ENCODE results near the gene OAT. TPM values are rescaled to one million over a fixed set of nuclear protein-coding genes. Genes with fewer than 3 reads are reported as not detected.

Gene OAT
- total RNA-seq, 1 experiment from 2014 or later, result 25.2 TPM

- no peaks in the 10 kb centered on the region for H3K36me3 ChIP-seq (ENCODE audit: insufficient read depth, low read length, poor library complexity, severe bottlenecking)
- POLR2A ChIA-PET (ENCODE audit: low non-redundant PET), result no interaction called here
- no peak overlapping the region for H3K4me3 ChIP-seq (ENCODE audit: low read depth, low read length, poor library complexity, severe bottlenecking)
- DNase-seq (ENCODE audit: low spot score), result no peak
- no peaks in the 10 kb centered on the region for H3K9me3 ChIP-seq (ENCODE audit: low read depth, low read length, poor library complexity, severe bottlenecking)
- H3K4me1 ChIP-seq (ENCODE audit: insufficient read depth, low read length, poor library complexity, severe bottlenecking), result no peaks in the 10 kb centered on the region
- H3K27ac ChIP-seq (ENCODE audit: low read depth, low read length, poor library complexity, severe bottlenecking), result no peak overlapping the region
- CTCF ChIA-PET, result interaction anchor here (1.3 kb wide), 1 partner anchor 12 kb away, joined by 5 read pairs; no protein-coding TSS in a partner anchor
- TF ChIP-seq CTCF (conservative IDR thresholded peaks at IDR 0.05; ENCODE audit: low read depth, low read length), result no peak
- TF ChIP-seq EZH2 (IDR thresholded peaks at IDR 0.05; ENCODE audit: borderline replicate concordance, low read depth, low read length, poor library complexity, severe bottlenecking), result no peak
- intact Hi-C loops (cut with micrococcal nuclease; ENCODE audit: unreplicated experiment), result no loop called here
- no TSS peak for BruUV-seq (replicated peaks)
- H3K27me3 ChIP-seq (replicated peaks; ENCODE audit: insufficient read depth, low read depth, low read length, poor library complexity), result peaks cover 1% of the 10 kb centered on the region
Measured at GRCh38 chr10:124415210-124415609, 3.5 kb downstream of the OAT start.

DNA sequence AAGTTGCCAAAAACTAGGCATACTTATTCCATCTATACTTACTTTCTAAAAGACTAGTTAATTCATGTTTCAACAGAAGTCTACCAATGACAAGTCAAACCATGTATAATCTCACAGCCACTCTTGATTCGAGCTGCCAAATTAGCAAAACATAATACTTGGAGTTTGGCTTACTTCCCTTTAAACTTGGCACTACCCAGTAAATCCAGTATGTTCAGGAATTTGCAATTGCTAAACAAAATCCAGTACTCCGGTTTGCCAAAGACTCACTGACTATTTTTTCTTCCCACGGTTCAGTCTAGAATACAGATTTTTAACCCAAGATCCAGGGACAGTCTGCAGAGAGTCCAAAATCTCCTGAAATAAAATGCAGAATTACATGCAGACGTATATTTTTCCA, 4.6 kb downstream of the OAT start:
- Histone ChIP-seq H3K4me3 (ENCODE audit: low read depth, low read length, poor library complexity, severe bottlenecking) (no peak overlapping the region), H3K27ac (ENCODE audit: low read depth, low read length, poor library complexity, severe bottlenecking) (no peak overlapping the region), H3K4me1 (ENCODE audit: insufficient read depth, low read length, poor library complexity, severe bottlenecking) (no peaks in the 10 kb centered on the region), H3K27me3 (replicated peaks; ENCODE audit: insufficient read depth, low read depth, low read length, poor library complexity) (no peaks in the 10 kb centered on the region), H3K36me3 (ENCODE audit: insufficient read depth, low read length, poor library complexity, severe bottlenecking) (no peaks in the 10 kb centered on the region), H3K9me3 (ENCODE audit: low read depth, low read length, poor library complexity, severe bottlenecking) (no peaks in the 10 kb centered on the region)
- DNase-seq (ENCODE audit: low spot score), result no peak
- intact Hi-C loops (cut with micrococcal nuclease; ENCODE audit: unreplicated experiment), result no loop called here
- no peak for TF ChIP-seq CTCF (conservative IDR thresholded peaks at IDR 0.05; ENCODE audit: low read depth, low read length)
- no peak for TF ChIP-seq EZH2 (IDR thresholded peaks at IDR 0.05; ENCODE audit: borderline replicate concordance, low read depth, low read length, poor library complexity, severe bottlenecking)
- ChIA-PET CTCF (no interaction called here), POLR2A (ENCODE audit: low non-redundant PET) (no interaction called here)
- no TSS peak for BruUV-seq (replicated peaks)

GRCh38 chr10:124409696-124410095, 9.0 kb downstream of the OAT start:
- CTCF ChIA-PET, result no interaction called here
- POLR2A ChIA-PET (ENCODE audit: low non-redundant PET), result no interaction called here
- no TSS peak for BruUV-seq (replicated peaks)
- Histone ChIP-seq H3K4me3 (ENCODE audit: low read depth, low read length, poor library complexity, severe bottlenecking) (no peak overlapping the region), H3K9me3 (ENCODE audit: low read depth, low read length, poor library complexity, severe bottlenecking) (no peaks in the 10 kb centered on the region), H3K27ac (ENCODE audit: low read depth, low read length, poor library complexity, severe bottlenecking) (no peak overlapping the region), H3K27me3 (replicated peaks; ENCODE audit: insufficient read depth, low read depth, low read length, poor library complexity) (no peaks in the 10 kb centered on the region), H3K4me1 (ENCODE audit: insufficient read depth, low read length, poor library complexity, severe bottlenecking) (no peaks in the 10 kb centered on the region), H3K36me3 (ENCODE audit: insufficient read depth, low read length, poor library complexity, severe bottlenecking) (peaks cover 4% of the 10 kb centered on the region)
- no peak for DNase-seq (ENCODE audit: low spot score)
- TF ChIP-seq EZH2 (IDR thresholded peaks at IDR 0.05; ENCODE audit: borderline replicate concordance, low read depth, low read length, poor library complexity, severe bottlenecking) (no peak), CTCF (conservative IDR thresholded peaks at IDR 0.05; ENCODE audit: low read depth, low read length) (no peak)
- intact Hi-C loops (cut with micrococcal nuclease; ENCODE audit: unreplicated experiment), result no loop called here
